Pulmonary artery endothelial cell (primary cell): ENCODE data around the gene KIAA0930. TPM values are rescaled to one million over a fixed set of nuclear protein-coding genes. Genes with fewer than 3 reads are reported as not detected.

Source experiments
- DNase-seq: peaks from one replicate; pipeline ENCODE4 v3.0.0-alpha.2; 2011; ENCODE audit warnings: low read depth, low spot score
- total RNA-seq: library from RNA; depleted of rRNA; stranded (reverse); fragments of >200 nt; gene quantifications from 2 replicates; pipeline ENCODE4 v1.2.3, GENCODE V29; 2014

Gene KIAA0930
- total RNA-seq, 1 donor from 2014 or later = 43.4 TPM

DNA sequence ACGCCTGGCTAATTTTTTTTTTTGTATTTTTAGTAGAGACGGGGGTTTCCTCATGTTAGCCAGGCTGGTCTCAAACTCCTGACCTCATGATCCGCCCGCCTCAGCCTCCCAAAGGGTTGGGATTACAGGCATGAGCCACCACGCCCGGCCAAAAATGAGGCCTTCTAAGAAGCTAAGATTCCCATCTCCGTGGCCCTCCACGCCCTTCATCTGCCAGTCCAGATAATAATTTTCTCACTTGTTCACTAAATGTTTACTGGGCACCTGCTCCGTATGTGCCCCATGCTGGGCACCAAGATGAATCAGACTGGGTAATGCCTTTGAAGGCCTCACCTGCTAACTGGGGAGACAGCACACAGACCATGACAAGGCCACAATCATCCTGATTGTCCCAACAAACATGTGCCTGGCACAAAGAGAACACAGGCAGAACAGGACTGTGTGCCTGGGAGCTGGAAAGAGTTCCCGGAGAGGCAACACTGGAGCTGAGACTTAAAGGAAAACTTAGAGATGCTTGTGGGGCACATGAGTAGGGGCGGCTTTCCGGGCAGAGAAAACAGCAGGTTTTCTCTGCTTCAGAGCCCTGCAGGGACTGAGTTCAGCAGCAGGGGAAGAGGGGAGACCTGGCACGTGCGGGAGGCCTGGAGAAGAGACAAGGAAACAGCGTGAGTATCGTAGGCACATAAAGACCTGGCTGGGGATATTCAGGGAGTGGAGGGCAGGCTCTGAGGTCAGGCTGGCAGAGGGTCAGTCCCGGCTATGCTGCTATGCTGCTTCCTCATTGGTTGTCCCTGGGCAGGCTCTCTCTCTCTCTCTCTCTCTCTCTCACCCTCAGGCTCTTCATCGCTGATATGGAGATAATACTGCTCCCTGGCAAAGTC, 2.4 kb downstream of the KIAA0930 start:
- no peak for DNase-seq

DNA sequence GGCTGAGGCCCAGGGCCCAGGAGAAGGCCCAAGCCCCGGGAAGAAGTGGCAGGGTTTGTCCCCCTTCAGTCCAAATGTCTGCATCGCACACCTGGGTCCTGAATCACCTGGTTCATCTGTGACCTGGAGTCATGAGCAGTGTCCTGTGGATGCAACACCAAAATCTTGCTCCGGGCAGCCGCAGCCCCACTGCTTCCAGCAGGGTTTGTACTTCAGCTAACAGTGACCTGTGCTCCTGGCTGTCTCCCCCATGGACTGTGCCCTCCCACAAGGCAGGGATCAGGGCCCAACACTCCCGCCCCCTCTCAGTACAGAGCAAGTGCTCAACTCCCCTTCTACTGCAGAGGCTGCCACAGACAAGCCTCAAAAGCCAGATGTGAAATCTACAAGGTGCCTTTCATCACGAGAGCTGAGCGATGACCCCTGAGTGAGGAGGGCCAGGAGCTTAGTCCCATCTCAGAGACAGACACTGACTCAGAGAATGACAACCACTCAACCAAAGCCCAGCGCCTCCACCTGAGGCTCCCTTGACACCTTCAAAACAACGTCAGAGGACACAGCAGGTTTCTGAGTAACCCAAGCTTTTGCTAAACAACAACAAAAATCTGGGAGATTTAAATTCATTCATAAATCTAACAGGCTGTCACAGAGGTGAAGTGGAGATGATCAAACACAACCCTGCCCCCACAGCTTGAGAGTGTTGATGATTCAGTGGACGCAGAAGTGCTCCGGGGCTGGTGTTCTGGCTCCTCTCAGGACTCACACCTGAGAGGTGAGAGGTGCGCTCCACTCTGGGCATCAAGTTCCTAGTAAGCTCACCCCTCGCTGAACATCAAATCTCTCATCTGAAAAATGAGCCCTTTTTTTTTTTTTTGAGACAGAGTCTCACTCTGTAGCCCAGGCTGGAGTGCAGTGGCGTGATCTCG, 3.4 kb downstream of the KIAA0930 start:
- no peak for DNase-seq

DNA sequence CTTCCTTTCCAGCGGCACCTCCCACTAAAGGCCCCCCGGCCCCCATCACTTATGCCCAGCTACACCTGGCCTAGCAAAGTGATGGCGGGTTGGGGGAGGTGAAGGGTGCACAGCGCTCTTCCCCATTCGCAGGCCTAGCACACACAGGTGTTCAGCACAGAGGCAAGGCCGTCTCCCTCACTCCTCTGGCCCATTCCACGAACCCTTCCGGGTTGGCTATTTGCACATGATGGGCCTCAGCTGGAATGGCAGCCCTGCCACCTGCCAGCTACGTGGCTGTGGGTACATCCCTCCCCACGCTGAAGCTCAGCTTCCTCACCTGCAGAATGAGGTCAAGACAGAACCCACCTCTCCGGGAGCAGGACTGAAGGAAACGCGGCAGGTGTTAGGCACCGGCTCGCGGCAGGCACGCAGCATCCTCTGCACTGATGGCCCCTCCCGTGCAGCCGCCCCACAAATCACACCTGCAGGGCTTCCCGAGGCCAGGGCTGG, 4.8 kb downstream of the KIAA0930 start:
- no peak for DNase-seq

DNA sequence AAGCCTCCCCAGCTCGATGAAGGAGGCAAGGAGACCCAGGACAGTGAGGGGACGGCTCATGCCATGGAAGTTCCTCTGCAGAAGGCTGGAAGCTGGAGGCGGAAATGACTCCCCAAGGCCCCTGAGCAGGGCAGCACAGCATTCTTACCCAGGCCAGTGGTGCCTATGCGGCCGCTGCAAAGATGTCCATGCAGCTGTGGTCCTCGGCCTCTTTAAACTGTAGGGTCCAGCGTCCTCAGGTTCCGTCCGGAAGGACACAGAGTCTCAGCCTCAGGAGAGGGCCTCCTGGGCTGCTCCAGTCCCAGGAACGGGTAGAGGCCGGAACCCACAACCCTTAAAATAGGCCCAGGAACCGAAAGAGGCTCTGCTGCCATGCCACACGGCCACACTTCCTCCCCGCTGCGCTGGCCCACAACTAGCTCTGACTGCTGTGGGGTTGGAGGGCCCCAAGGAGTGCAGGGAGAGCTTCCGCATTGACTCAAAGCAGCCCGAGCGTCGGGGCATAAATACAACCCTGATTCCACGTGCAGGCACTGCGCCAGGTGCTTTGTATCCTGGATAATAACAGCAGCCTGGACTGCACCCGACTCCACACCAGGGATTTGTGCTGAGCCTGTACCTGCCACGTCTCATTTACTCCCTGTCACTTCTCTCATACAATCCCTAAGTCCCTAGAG, 5.5 kb downstream of the KIAA0930 start:
- no peak for DNase-seq

DNA sequence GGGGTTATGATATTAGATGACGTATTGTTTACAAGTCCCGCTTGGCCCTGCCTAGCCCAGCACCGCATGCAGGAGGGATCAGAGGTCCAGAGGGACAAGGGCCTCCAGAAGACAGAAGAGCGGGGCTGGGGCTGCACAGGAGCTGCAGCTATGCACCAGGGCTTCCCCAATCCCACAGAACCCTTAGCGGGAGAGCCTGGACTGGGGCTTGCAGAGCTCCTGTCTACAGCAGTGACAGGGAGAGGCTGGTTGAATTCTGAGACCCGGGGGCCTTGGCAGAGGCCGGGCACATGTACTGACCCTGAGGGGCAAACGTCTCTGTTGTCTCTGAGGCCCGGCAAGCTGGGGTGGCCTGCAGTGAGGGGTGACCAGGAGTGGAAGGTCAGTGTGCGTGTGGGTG, 6.9 kb downstream of the KIAA0930 start:
- no peak for DNase-seq

DNA sequence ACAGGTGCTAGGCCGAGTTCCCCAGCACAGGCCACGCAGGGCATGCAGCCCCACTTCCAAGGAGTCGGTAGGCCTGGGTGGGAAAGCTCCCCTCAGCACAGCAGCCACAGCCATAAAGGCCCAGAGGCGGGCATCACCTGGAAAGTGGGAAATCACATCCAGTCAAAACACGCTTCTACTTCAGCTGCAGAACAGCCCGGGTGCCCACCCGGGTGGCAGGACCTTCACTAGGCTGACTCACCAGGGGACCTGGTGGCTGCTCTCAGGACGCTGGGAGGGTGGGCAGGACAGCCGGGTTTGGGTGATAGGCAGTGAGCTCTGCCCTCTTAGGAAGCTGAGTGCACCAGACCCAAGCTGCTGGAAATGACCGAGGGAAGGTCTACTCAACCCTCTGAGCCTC, 7.3 kb downstream of the KIAA0930 start:
- no peak for DNase-seq

DNA sequence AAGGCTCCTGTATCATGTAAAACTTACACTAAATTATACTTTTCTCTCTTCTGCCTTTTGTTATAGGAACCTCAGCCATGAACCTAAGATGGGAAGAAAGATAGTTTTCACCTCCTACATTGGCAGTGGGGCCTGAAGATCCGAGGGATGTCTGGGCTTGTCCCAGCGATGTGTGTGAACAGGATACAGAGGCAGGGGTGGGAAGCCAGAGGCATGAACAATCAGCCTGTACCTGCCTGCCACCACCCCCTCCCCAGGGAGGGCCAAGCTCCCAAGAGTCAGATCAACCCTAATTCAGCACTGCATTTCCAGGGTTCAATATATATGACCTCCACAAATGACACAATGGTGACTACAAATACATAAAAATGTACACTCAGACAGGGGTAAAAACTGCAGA, 9.4 kb downstream of the KIAA0930 start:
- no peak for DNase-seq

DNA sequence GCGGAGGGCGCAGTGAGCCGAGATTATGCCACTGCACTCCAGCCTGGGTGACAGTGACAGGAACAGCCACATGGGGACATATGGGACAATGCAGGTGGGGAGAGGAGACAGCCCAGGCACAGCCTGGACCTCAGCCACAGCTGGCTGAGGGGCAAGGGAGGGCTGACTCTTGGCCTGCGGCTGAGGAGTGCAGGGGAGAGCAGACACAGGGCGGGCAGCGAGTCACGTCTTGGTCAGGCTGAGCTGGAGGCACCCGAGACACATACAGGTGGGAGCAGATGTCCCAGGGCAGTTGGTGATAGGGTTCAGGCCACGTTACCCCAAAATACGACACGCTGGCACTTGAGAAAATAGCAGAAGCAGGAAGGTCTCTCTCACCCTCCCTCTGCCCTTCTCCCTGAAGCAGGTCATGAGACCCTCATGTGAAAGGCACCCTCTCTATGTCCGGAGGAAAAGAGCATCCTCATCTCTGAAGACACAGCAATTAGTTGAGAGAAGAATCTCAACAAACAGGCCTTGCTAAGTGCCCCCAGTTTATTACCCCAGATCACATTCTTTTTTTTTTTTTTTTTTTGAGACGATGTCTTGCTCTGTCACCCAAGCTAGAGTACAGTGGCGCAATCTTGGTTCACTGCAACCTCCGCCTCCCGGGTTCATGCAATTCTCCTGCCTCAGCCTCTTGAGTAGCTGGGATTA, 10.5 kb downstream of the KIAA0930 start:
- no peak for DNase-seq

DNA sequence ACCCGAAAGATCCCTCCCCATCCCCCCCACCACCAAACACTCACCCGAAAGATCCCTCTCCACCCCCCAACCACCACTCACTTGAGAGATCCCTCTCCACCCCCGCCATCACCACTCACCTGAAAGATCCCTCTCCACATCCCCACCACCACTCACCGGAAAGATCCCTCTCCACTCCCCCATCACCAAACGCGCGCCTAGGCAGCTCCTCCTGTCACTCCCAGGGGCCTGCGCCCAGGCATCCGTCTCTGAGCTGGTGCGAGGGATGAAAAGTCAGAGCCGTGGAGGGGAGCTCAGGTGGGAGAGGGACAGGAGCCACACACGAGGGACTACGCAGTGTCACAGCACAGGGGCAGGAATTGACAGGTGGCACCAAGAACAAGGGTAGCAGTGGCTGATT, 11.5 kb downstream of the KIAA0930 start:
- DNase-seq = no peak

DNA sequence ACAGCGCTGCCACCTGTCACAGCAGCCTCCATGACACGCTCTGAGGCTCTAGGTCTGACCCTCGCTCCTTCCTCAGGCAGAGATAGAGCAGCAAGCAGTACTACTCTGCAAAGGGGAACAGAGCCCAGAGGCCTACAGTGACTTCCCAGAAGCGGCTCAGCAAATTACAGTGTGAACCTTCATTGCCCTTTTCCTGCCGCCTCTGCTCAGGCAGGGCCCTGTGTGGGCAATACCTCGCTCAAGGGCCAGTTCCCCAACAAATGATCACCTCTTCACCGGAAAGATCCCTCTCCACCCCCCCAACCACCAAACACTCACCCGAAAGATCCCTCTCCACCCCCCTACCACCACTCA, 12.3 kb downstream of the KIAA0930 start:
- no peak for DNase-seq

DNA sequence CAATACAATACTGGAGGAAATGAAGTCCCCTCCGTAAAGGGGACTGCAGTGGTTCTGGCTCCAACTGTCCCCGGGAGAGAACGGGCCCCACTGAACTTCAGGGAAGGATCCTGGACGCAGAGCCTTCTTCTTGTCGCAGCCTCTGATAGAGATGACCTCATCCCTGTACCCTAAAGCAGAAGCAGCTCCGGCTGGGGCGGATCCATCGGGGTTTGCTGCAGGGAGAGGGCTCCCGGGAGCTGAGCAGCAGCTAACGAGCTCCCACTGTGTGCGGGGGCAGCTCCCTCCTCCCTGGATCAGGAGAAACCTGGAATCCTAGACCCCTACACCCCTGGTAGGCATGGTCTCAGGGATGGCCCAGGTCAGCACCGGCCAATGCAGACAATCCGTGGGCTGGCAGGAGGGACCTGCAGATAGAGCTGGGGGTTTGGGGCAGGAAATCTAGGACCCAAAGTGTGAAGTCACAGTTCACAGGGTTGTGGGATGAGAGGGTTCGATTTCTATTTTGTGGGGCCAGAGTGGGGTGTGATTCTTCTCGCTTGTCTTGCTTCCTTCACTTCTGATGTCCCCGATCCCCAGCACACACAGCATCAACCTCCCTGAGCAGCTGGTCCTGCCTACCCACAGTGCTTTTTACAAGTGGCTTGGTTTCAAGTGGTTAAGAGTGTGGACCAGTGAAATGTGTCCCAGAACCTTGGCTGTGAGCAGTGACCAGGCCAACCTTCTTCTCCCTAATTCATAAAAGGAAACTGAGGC, 12.9 kb downstream of the KIAA0930 start:
- DNase-seq = no peak

DNA sequence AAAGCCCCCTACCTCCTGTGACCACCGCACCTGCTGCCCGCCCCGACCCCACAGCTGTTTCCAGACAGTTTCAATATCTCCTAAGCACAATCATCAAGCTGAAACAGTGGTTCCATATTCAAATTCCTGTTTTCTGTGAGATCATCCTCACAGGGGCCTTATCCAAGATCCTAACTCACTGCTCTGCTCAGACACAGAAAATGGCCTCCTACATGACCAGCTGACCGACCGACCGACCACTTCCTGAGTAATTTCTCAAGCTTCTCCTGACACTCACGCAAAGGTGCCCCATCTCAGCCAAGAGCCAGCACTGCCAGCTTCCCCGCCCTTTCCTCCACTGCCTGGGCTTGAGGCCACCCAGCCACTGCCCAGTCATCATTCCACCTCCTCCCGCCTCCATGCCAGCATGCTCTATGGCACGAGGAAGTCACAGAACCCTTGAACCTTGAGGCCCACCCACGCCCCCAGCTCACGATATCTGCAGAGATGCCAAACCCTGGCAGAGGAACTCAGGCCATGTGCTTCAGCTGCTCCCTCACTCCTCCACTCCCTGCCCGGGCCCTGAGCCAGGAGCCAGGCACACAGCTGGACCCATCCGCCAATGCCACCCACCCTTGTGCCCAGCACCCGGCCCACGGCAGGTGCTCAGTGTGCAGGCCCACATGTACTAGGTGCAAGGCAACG, 14.0 kb downstream of the KIAA0930 start:
- no peak for DNase-seq

DNA sequence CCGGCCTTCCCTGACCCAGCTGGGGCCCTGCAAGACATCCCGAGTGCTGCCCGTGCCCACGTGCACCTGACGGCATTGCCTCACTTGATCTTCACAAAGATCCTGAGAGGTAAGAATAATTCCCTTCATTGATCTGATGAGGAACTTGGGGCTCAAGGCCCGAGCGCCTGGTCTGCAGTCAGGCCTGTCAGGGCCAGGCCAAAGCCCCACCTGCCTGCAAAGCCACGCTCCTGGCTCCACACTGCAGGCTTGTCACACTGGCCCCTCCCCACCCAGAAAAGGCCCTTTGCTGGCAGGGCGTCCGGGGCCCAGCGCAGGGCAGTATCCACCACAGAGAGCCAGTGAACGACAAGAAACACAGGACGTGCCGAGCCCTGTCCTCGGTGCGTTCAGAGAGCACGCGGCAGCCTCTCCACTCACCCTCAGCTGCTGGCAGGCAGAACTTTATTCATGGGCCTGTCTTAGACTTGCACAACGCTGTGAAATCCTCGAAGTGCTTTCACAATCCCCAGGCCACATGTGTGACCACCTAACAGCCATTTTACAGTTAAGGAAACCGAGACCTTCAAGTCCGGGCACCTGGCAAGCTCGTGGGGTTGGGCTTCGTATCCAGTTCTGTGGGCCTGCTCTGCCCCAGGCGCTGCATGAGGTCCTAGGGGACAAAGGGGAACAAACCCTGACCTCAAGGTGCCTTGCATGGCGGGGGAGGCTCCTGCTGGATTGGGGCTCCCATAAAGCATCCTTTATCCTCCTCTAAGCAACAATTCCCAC, 14.8 kb downstream of the KIAA0930 start:
- no peak for DNase-seq

DNA sequence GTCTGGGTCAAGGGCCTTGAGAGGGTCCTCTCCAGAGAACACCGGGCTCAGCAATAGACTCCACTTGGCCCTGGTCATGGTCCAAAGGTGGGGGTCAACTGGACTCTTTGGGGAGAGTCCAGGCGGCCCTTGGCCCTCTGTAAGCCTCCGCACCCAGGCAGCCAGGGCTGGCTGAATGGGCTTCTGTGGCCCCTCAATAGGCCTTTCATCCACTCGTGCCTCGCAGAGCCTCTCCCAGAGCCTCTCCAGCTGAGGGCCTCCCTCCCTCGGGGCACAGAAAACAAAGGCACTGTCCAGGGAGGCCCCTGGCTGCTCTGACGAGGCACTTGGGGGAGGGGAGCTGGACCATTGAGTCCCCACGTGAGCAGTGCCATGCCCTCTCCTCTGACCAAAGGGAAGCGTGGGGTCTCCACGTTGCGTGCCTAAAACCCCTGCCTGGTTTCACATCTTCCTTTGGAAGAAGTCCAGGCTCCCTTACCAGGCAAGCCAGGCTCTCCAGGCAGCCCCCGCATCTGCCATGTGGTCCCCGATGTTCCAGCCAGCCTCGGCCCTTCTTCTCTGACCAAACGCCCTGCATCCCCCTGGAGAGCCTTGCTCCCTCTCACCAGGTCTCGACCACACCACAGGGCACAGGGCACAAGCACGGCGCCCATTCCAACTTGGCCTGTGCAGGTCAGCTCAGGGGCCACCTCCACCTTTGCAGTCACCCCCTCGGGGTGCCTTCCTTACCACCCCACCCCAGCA, 15.5 kb downstream of the KIAA0930 start:
- DNase-seq = no peak

DNA sequence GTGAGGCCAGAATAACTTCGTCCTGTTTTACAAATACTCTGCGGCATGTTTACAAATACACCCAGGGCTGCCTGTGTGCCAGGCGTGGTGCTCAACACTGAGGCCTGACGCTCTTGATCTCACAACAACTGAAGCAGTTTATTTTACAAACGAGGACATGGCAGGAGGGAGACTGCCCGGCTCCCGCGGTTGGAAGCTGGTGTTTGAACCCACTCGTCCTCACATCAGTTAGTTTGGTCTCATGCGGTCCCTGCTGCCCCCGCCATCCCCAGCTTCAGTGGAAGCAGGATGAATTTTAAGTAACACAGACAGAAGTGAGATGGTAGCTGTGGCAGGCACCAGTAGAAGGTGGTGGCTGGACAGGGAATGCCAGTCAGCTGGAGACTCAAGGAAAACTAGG, 16.4 kb downstream of the KIAA0930 start:
- DNase-seq = no peak

DNA sequence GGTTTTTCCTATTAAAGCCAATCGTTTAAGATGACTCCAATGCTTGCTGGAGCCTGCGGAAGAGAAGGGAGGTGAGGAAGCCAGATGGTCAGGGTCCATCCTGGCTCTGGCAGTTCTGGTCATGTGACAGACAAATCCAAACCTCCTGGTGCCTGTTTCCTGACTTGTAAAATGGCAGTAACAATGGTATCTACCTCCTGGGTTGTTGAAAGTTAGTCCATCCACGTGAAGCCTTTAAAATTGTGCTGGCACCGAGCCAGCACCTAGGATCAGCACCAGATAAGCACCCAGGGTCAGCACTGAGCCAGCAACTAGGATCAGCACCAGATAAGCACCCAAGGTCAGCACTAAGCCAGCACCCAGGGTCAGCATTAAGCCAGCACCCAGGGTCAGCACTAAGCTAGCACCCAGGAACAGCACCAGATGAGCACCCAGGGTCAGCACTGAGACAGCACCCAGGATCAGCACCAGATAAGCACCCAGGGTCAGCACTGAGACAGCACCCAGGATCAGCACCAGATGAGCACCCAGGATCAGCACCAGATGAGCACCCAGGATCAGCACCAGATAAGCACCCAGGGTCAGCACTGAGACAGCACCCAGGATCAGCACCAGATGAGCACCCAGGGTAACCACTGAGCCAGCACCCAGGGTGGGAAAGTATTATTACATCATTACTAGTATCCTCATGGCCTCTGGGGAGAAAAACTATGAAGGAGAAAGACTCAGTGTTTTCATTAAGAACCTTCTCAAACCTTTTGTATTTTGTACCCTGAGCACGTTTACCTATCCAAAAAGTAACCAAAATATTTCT, 17.2 kb downstream of the KIAA0930 start:
- no peak for DNase-seq

DNA sequence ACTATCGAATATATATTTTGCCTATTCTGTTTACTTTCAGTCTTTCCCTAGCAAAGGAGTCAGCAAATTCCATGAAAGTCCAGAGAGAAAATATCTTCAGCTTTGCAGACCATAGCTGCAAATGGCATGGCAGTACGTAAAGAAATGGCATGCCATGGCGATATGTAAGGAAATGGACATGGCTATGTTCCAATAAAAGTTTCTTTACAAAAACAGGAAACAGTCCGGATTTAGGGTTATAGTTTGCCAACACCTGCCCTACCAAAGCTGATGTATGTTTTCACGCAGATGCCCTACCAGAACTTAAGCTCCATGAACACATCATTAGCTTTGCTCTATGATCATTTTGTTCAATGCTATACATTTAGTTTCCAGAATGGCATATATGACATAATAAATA, 19.5 kb downstream of the KIAA0930 start:
- DNase-seq = no peak

DNA sequence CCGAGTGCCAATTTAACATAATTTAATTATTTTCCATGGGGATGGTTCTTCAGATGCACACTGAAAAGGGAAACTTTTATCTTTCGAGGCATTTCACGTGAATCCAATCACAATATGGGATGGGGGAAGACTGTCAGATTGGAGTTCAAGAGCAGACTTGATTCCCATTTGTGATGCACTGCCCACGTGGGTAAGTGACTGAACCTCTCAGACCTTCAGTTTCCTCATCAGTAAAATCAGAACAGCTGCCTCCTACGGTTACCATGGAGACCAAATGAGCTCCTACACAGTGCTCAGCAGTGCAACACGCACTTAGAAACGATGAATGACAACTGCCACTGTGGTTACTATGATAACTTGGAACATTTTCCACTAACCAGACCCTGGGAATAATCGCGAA, 21.7 kb downstream of the KIAA0930 start:
- no peak for DNase-seq
